ENCODE data around the gene DDB1. TPM values are rescaled to one million over a fixed set of nuclear protein-coding genes. Genes with fewer than 3 reads are reported as not detected.

The DDB1 gene
- polyA plus RNA-seq, 3 donors = 54.1 to 97.2 (median 86.6) TPM

- peak overlapping the region; percentile 51 for H3K9ac ChIP-seq (ENCODE audit: insufficient read depth, low read length, poor library complexity, severe bottlenecking)
- peak overlapping the region; percentile 30 for H3K4me2 ChIP-seq (replicated peaks; ENCODE audit: extremely low read depth, low read length, poor library complexity, severe bottlenecking)
Observed at GRCh38 chr11:61378713-61379313, 45.9 kb upstream of the DDB1 start.

More at GRCh38 chr11:61378713-61379313, 45.9 kb upstream of the DDB1 start:
- H3K27me3 ChIP-seq (ENCODE audit: control insufficient read depth in 2 of 2, insufficient read depth in 2 of 2, low read length in 2 of 2) = no peaks in the 10 kb centered on the region
- peak; percentile 79 to 95 (median 90) for DNase-seq
- no peaks in the 10 kb centered on the region for H3K79me2 ChIP-seq (ENCODE audit: insufficient read depth, low read length)
- Mint-ChIP-seq H3K27me3 (ENCODE audit: low read depth in 3 of 3) (peaks cover 0 to 5% (median 0%) of the 10 kb centered on the region in 3 donors), H3K27ac (peak overlapping the region; percentile 80 to 96 (median 89)), H3K4me3 (peak overlapping the region in 1 of 2 donors; percentile 21), H3K4me1 (peaks cover 36% of the 10 kb centered on the region), H3K36me3 (peaks cover 17 to 23% of the 10 kb centered on the region in 2 donors), H3K9me3 (peaks cover 0 to 4% (median 0%) of the 10 kb centered on the region in 7 donors)
- peaks cover 3 to 23% of the 10 kb centered on the region in 2 donors for H3K36me3 ChIP-seq (replicated peaks in 1 of 2; ENCODE audit: control insufficient read depth in 1 of 2, insufficient read depth in 2 of 2, low read length in 2 of 2)
- no peaks in the 10 kb centered on the region for H4K20me1 ChIP-seq (ENCODE audit: insufficient read depth, low read length)
- H3K4me3 ChIP-seq (replicated peaks in 1 of 3; ENCODE audit: low read depth in 2 of 3, low read length in 3 of 3) = peak overlapping the region in 1 of 3 experiments; percentile 18
- no peak overlapping the region for H2AFZ ChIP-seq (ENCODE audit: insufficient read depth, low read depth, low read length, poor library complexity, severe bottlenecking)
- WGBS (ENCODE audit: insufficient coverage) = 90% methylated on average over 2 of the region's 5 CpGs
- intact Hi-C loops (cut with micrococcal nuclease) = no loop called here
- H3K27ac ChIP-seq (ENCODE audit: low read depth in 1 of 2, low read length in 2 of 2) = peak overlapping the region; percentile 62 to 78
- no peak for TF ChIP-seq CTCF (IDR thresholded peaks at IDR 0.05)
- H3K4me1 ChIP-seq (ENCODE audit: control insufficient read depth in 1 of 2, insufficient read depth in 2 of 2, low read length in 2 of 2) = peaks cover 38 to 40% of the 10 kb centered on the region in 2 donors
- H3K9me3 ChIP-seq (replicated peaks in 1 of 2; ENCODE audit: control insufficient read depth in 1 of 2, insufficient read depth in 1 of 2, low read length in 2 of 2) = no peaks in the 10 kb centered on the region

Measured in CD14-positive monocyte (primary cell).